ENCODE measurements around the gene MTIF2. TPM values are rescaled to one million over a fixed set of nuclear protein-coding genes. Genes with fewer than 3 reads are reported as not detected.

The MTIF2 gene
- total and polyA plus RNA-seq, 9 of the 15 experiments (the other 6 are each of a cell fraction or from before 2014, with no cell fraction given), result 58.7 to 143 (median 105) TPM

- TF ChIP-seq, protein P1, sequence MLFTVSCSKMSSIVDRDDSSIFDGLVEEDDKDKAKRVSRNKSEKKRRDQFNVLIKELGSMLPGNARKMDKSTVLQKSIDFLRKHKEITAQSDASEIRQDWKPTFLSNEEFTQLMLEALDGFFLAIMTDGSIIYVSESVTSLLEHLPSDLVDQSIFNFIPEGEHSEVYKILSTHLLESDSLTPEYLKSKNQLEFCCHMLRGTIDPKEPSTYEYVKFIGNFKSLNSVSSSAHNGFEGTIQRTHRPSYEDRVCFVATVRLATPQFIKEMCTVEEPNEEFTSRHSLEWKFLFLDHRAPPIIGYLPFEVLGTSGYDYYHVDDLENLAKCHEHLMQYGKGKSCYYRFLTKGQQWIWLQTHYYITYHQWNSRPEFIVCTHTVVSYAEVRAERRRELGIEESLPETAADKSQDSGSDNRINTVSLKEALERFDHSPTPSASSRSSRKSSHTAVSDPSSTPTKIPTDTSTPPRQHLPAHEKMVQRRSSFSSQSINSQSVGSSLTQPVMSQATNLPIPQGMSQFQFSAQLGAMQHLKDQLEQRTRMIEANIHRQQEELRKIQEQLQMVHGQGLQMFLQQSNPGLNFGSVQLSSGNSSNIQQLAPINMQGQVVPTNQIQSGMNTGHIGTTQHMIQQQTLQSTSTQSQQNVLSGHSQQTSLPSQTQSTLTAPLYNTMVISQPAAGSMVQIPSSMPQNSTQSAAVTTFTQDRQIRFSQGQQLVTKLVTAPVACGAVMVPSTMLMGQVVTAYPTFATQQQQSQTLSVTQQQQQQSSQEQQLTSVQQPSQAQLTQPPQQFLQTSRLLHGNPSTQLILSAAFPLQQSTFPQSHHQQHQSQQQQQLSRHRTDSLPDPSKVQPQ (CRISPR knock-in tag; IDR thresholded peaks at IDR 0.05; ENCODE audit: borderline replicate concordance), result no peak
- TF ChIP-seq DACH1 (IDR thresholded peaks at IDR 0.05; ENCODE audit: partially characterized antibody), result no peak
- TF ChIP-seq, protein P2, sequence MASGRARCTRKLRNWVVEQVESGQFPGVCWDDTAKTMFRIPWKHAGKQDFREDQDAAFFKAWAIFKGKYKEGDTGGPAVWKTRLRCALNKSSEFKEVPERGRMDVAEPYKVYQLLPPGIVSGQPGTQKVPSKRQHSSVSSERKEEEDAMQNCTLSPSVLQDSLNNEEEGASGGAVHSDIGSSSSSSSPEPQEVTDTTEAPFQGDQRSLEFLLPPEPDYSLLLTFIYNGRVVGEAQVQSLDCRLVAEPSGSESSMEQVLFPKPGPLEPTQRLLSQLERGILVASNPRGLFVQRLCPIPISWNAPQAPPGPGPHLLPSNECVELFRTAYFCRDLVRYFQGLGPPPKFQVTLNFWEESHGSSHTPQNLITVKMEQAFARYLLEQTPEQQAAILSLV (tag; IDR thresholded peaks at IDR 0.05), result no peak
- no peak for TF ChIP-seq TOE1 (IDR thresholded peaks at IDR 0.05; ENCODE audit: borderline replicate concordance)
- TF ChIP-seq TOE1 (CRISPR knock-in tag; IDR thresholded peaks at IDR 0.05; ENCODE audit: borderline replicate concordance, low read depth), result no peak
- no peak for TF ChIP-seq NR2C1 (IDR thresholded peaks at IDR 0.05)
- TF ChIP-seq NR2C1 (tag; IDR thresholded peaks at IDR 0.05), result no peak
- no peak for TF ChIP-seq PHB2 (IDR thresholded peaks at IDR 0.05; ENCODE audit: low read depth)
- TF ChIP-seq POLR2B (IDR thresholded peaks at IDR 0.05; ENCODE audit: low read depth, partially characterized antibody), result no peak
- TF ChIP-seq XRCC4 (IDR thresholded peaks at IDR 0.05; ENCODE audit: extremely low read depth, insufficient read depth, insufficient read length), result no peak
- TF ChIP-seq DIDO1 (tag; IDR thresholded peaks at IDR 0.05; ENCODE audit: low read depth), result no peak
- TF ChIP-seq TCF15 (CRISPR knock-in tag; IDR thresholded peaks at IDR 0.05), result no peak
- TF ChIP-seq, protein P3, sequence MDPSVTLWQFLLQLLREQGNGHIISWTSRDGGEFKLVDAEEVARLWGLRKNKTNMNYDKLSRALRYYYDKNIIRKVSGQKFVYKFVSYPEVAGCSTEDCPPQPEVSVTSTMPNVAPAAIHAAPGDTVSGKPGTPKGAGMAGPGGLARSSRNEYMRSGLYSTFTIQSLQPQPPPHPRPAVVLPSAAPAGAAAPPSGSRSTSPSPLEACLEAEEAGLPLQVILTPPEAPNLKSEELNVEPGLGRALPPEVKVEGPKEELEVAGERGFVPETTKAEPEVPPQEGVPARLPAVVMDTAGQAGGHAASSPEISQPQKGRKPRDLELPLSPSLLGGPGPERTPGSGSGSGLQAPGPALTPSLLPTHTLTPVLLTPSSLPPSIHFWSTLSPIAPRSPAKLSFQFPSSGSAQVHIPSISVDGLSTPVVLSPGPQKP (CRISPR knock-in tag; IDR thresholded peaks at IDR 0.05), result no peak
- no peak for TF ChIP-seq DMBX1 (CRISPR knock-in tag; IDR thresholded peaks at IDR 0.05; ENCODE audit: borderline replicate concordance)
- no peak for TF ChIP-seq ZNF780A (CRISPR knock-in tag; IDR thresholded peaks at IDR 0.05)
- TF ChIP-seq NFE2 (IDR thresholded peaks at IDR 0.05; ENCODE audit: low read depth), result no peak
Measured at GRCh38 chr2:55239656-55240222, 29.3 kb downstream of the MTIF2 start (continued).
